Heart left ventricle (tissue), 13 donors: ENCODE results near the gene GDF10.

Experiments
- CTCF ChIP-seq, 12 donors: fragments of 200-600 bp; sonication (generic) in 4 of 12; IDR thresholded peaks; one replicate each; pipeline versions ENCODE4 v1.5.0 to v1.8.0; 2018 to 2022; ENCODE audit warnings: antibody characterized with exemption in 12 of 12, mild to moderate bottlenecking in 5 of 12
- POLR2A ChIP-seq, 2 donors: fragments of 450-650 bp; IDR thresholded peaks; one replicate each; pipeline ENCODE4 v1.6.1; 2017; ENCODE audit warnings: antibody characterized with exemption in 2 of 2, mild to moderate bottlenecking in 2 of 2, moderate library complexity in 2 of 2
- donor health status: ischemic (EF 13 %, LVEDD 7.1; RV severe dilation, severe dysfunction).
- donor health status: DM: no; HTN: yes; CAD: no.
- donor health status: DM: no; HTN: no; CAD: no.
- donor health status: ischemic (EF 25% LVEDD 6.9; RV normal size, moderate dysfunction).
- donor health status: ischemic (EF 25% LVEDD 5.7; RV mildly dilated, moderate dysfunction).
- donor health status: ischemic (EF 35%, LVEDD 5.7; RV mildly dilated, moderate dysfunction).
- donor health status: nonischemic (EF 11% LVEDD 7.7; RV severe dilation, severe dysfunction).
- donor health status: DM: yes; HTN: yes; CAD: no.
- donor health status: PGD.
- donor health status: ischemic (EF 29% LVEDD 5.4; RV normal size, mild dysfunction).
- donor health status: nonischemic (EF 23%, LVEDD 6.1; RV moderate dilation, normal function).

GRCh38 chr10:47288916-47289495, 11.0 kb upstream of the GDF10 start:
- TF ChIP-seq CTCF (IDR thresholded peaks at IDR 0.05) = no peak
- TF ChIP-seq POLR2A (IDR thresholded peaks at IDR 0.05) = no peak
